ENCODE results near the gene PAPSS1. TPM values are rescaled to one million over a fixed set of nuclear protein-coding genes. Genes with fewer than 3 reads are reported as not detected.

PAPSS1 gene
- total and polyA plus RNA-seq, 10 of the 15 experiments (the other 5 are each of a cell fraction or from before 2014, with no cell fraction given): 22.6 to 73.0 (median 30.6) TPM

DNA sequence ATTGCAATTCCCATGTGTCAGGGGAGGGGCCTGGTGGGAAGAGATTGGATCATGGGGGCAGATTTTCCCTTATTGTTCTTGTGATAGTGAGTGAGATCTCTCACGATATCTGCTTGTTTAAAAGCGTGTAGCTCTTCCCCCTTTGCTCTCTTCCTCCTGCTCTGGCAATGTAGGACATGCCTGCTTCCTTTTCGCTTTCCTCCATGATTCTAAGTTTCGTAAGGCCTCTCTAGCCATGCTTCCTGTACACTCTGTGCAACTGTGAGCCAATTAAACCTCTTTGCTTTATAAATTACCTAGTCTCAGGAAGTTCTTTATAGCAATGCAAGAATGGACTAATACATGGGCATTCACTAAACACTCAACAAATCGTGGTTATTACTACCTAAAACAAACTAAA, 37.2 kb upstream of the PAPSS1 start:
- FAIRE-seq: no peak
- H4K20me1 ChIP-seq (ENCODE audit: control insufficient read depth, insufficient read depth): no peaks in the 10 kb centered on the region
- TF ChIP-seq SUZ12 (IDR thresholded peaks at IDR 0.05; ENCODE audit: unreplicated experiment) (no peak), NR2C1 (IDR thresholded peaks at IDR 0.05) (no peak), CHD2 (IDR thresholded peaks at IDR 0.05; ENCODE audit: borderline replicate concordance, low read depth, low read length) (no peak), NFYB (IDR thresholded peaks at IDR 0.05; ENCODE audit: insufficient read depth, low read depth, low read length) (no peak), EED (IDR thresholded peaks at IDR 0.05; ENCODE audit: low read depth) (no peak), CREB1 (IDR thresholded peaks at IDR 0.05; ENCODE audit: low read depth) (no peak), WRNIP1 (IDR thresholded peaks at IDR 0.05; ENCODE audit: borderline replicate concordance, low read depth, low read length) (no peak)
- TF ChIP-seq, protein P1, sequence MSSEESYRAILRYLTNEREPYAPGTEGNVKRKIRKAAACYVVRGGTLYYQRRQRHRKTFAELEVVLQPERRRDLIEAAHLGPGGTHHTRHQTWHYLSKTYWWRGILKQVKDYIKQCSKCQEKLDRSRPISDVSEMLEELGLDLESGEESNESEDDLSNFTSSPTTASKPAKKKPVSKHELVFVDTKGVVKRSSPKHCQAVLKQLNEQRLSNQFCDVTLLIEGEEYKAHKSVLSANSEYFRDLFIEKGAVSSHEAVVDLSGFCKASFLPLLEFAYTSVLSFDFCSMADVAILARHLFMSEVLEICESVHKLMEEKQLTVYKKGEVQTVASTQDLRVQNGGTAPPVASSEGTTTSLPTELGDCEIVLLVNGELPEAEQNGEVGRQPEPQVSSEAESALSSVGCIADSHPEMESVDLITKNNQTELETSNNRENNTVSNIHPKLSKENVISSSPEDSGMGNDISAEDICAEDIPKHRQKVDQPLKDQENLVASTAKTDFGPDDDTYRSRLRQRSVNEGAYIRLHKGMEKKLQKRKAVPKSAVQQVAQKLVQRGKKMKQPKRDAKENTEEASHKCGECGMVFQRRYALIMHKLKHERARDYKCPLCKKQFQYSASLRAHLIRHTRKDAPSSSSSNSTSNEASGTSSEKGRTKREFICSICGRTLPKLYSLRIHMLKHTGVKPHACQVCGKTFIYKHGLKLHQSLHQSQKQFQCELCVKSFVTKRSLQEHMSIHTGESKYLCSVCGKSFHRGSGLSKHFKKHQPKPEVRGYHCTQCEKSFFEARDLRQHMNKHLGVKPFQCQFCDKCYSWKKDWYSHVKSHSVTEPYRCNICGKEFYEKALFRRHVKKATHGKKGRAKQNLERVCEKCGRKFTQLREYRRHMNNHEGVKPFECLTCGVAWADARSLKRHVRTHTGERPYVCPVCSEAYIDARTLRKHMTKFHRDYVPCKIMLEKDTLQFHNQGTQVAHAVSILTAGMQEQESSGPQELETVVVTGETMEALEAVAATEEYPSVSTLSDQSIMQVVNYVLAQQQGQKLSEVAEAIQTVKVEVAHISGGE (CRISPR knock-in tag; IDR thresholded peaks at IDR 0.05): no peak
- CTCF ChIA-PET: interaction anchor here (0.6 to 3.1 kb wide), 8 partner anchors 12 to 815 kb away, joined by 3 to 55 read pairs (median 9); no protein-coding TSS in a partner anchor
- RAD21 ChIA-PET (ENCODE audit: unreplicated experiment): interaction anchor here (1.3 to 2.1 kb wide), 2 partner anchors 153 to 155 kb away, joined by 3 to 17 read pairs; no protein-coding TSS in a partner anchor
- no peak overlapping the region for H2AFZ ChIP-seq (ENCODE audit: control insufficient read depth, low read depth, low read length)
- no peaks in the 10 kb centered on the region for H3K79me2 ChIP-seq (ENCODE audit: control insufficient read depth, insufficient read depth, low read length)
- POLR2A ChIA-PET: no interaction called here
- no peak for DNase-seq (ENCODE audit: low read depth, low spot score)
- H3K27me3 ChIP-seq (replicated peaks in 1 of 2; ENCODE audit: control insufficient read depth in 2 of 2, insufficient read depth in 2 of 2, low read length in 1 of 2): no peaks in the 10 kb centered on the region
- H3K9ac ChIP-seq (ENCODE audit: control insufficient read depth, insufficient read depth, low read length): no peak overlapping the region
- no peak overlapping the region for H3K27ac ChIP-seq (ENCODE audit: control insufficient read depth, insufficient read depth)
- no peaks in the 10 kb centered on the region for H3K36me3 ChIP-seq (ENCODE audit: control insufficient read depth in 2 of 2, insufficient read depth in 2 of 2, low read length in 1 of 2)
- H3K4me3 ChIP-seq: no peak overlapping the region
- H3K4me1 ChIP-seq (ENCODE audit: control insufficient read depth, insufficient read depth, low read length): no peaks in the 10 kb centered on the region
- SMC1A ChIA-PET (ENCODE audit: uncharacterized antibody, unreplicated experiment): interaction anchor here (0.7 to 1.5 kb wide), 5 partner anchors 12 to 496 kb away, joined by 3 to 5 read pairs (median 3); no protein-coding TSS in a partner anchor
- 23% methylated on average over 5 of the region's 5 CpGs for WGBS (ENCODE audit: insufficient coverage, insufficient replicate concordance, low lambda C conversion rate, missing lambda C conversion rate)
- BruUV-seq (replicated peaks): no TSS peak
- no peak overlapping the region for H3K4me2 ChIP-seq (ENCODE audit: control insufficient read depth, insufficient read depth)
- H3K9me3 ChIP-seq (replicated peaks; ENCODE audit: control insufficient read depth, insufficient read depth, low read length): no peaks in the 10 kb centered on the region; the same call in 2 of the 3 replicates
- intact Hi-C loops (cut with micrococcal nuclease; ENCODE audit: unreplicated experiment): loop anchor here (5.0 kb wide), 1 partner anchor 815 kb away; no protein-coding TSS in a partner anchor
- ATAC-seq: no peak
- in situ Hi-C loops (cut with MboI): loop anchor here (5.0 kb wide), 1 partner anchor 155 kb away; no protein-coding TSS in a partner anchor
